B cell (primary cell): Measurements from ENCODE around the gene TNFSF4. TPM values are rescaled to one million over a fixed set of nuclear protein-coding genes. Genes with fewer than 3 reads are reported as not detected.

Experiments
- ATAC-seq: fragments of 200-7000 bp; cut with Tn5 transposase; one replicate; pipeline ENCODE4 v1.10.0; 2021; ENCODE audit warnings: low read depth, mild to moderate bottlenecking, moderate number of reproducible peaks, moderate library complexity
- CTCF ChIA-PET: fragments of 350-600 bp; sonication (Branson Sonifier 250); formaldehyde crosslinking; loops from one replicate; lab custom pipeline; 2021; ENCODE audit warnings: antibody characterized with exemption, inconsistent platforms; lab: Charles Lee
- POLR2A ChIA-PET: fragments of 350-600 bp; sonication (Branson Sonifier 250); formaldehyde crosslinking; loops from one replicate; lab custom pipeline; 2021; ENCODE audit warnings: antibody characterized with exemption; lab: Charles Lee
- DNase-seq: peaks from one replicate; pipeline ENCODE4 v3.0.0; 2013
- H2AFZ ChIP-seq: 2 replicates; pipeline ENCODE4 v1.6.1; 2012; ENCODE audit warnings: mild to moderate bottlenecking, low read depth, low read length; ENCODE audit not compliant: insufficient read depth, poor library complexity, severe bottlenecking
- H3K27ac ChIP-seq, 2 donors: 1 replicate in 1 of 2; 2 replicates in 1 of 2; pipeline ENCODE4 v1.5.1; 2012 to 2013; ENCODE audit warnings: low read length in 2 of 2, mild to moderate bottlenecking in 2 of 2, moderate library complexity in 1 of 2
- H3K27me3 ChIP-seq, 4 experiments: fragments of 200-600 bp in 1 of 4; sonication (generic) in 1 of 4; replicated peaks in 1 of 4; 1 replicate in 2 of 4; 2 replicates in 2 of 4; pipeline versions ENCODE4 v1.6.1 to v1.7.0; 2013 to 2016; ENCODE audit warnings: low read length in 3 of 4, mild to moderate bottlenecking in 2 of 4, mixed read lengths in 1 of 4, moderate library complexity in 1 of 4; ENCODE audit not compliant: insufficient read depth in 4 of 4, control insufficient read depth in 3 of 4; ENCODE audit errors: control extremely low read depth in 1 of 4
- H3K36me3 ChIP-seq, 2 experiments: replicated peaks in 1 of 2; 1 replicate in 1 of 2; 2 replicates in 1 of 2; pipeline versions ENCODE4 v1.6.1 to v1.7.1; 2013; ENCODE audit warnings: low read length in 1 of 2; ENCODE audit not compliant: insufficient read depth in 2 of 2, control insufficient read depth in 1 of 2; ENCODE audit errors: control extremely low read depth in 1 of 2, extremely low read depth in 1 of 2
- H3K4me1 ChIP-seq, 2 donors: fragments of 200-600 bp in 1 of 2; sonication (generic) in 1 of 2; 1 replicate in 1 of 2; 2 replicates in 1 of 2; pipeline versions ENCODE4 v1.5.1 to v1.6.1; 2013 to 2017; ENCODE audit warnings: low read length in 2 of 2; ENCODE audit not compliant: control insufficient read depth in 2 of 2, insufficient read depth in 2 of 2
- H3K4me2 ChIP-seq: replicated peaks from 2 replicates; pipeline ENCODE3; 2012; ENCODE audit warnings: mild to moderate bottlenecking, low read depth, low read length; ENCODE audit not compliant: poor library complexity, severe bottlenecking
- H3K4me3 ChIP-seq, 5 experiments: fragments of 200-600 bp in 1 of 5; sonication (generic) in 1 of 5; 1 replicate in 3 of 5; 2 replicates in 2 of 5; pipeline versions ENCODE4 v1.5.1 to v1.7.0; 2011 to 2016; ENCODE audit warnings: low read length in 4 of 5, mild to moderate bottlenecking in 4 of 5, low read depth in 2 of 5, control low read depth in 1 of 5, moderate library complexity in 1 of 5; ENCODE audit not compliant: insufficient read depth in 1 of 5; ENCODE audit errors: control extremely low read depth in 1 of 5, extremely low read depth in 1 of 5
- H3K79me2 ChIP-seq: fragments of 200-600 bp; sonication (generic); one replicate; pipeline ENCODE4 v1.6.0; 2016; ENCODE audit warnings: low read length; ENCODE audit not compliant: control insufficient read depth, insufficient read depth
- H3K9ac ChIP-seq: fragments of 200-600 bp; sonication (generic); 2 replicates; pipeline ENCODE4 v1.6.1; 2017; ENCODE audit warnings: mild to moderate bottlenecking, low read length, moderate library complexity
- H3K9me3 ChIP-seq, 3 donors: one replicate each; pipeline versions ENCODE4 v1.6.1 to v1.7.1; 2013; ENCODE audit warnings: low read length in 2 of 3; ENCODE audit not compliant: control insufficient read depth in 2 of 3, insufficient read depth in 1 of 3; ENCODE audit errors: control extremely low read depth in 1 of 3
- H4K20me1 ChIP-seq: 2 replicates; pipeline ENCODE4 v1.6.0; 2012; ENCODE audit warnings: mild to moderate bottlenecking, low read length; ENCODE audit not compliant: insufficient read depth, control insufficient read depth, poor library complexity, severe bottlenecking
- H3K27ac Mint-ChIP-seq: one replicate; pipeline ENCODE4 v1.8.0; 2021; ENCODE audit warnings: mixed read lengths
- H3K27me3 Mint-ChIP-seq: one replicate; pipeline ENCODE4 v1.8.0; 2021; ENCODE audit warnings: mixed read lengths
- H3K4me1 Mint-ChIP-seq: one replicate; pipeline ENCODE4 v1.8.0; 2021; ENCODE audit warnings: mixed read lengths
- H3K4me3 Mint-ChIP-seq: one replicate; pipeline ENCODE4 v1.8.0; 2021; ENCODE audit warnings: mixed read lengths
- H3K9me3 Mint-ChIP-seq: one replicate; pipeline ENCODE4 v1.8.0; 2022; ENCODE audit warnings: mixed read lengths; ENCODE audit not compliant: insufficient read depth
- CTCF ChIP-seq: fragments of 200-600 bp; IDR thresholded peaks from one replicate; pipeline ENCODE4 v1.8.0; 2022; ENCODE audit warnings: antibody characterized with exemption, mild to moderate bottlenecking
- EZH2 ChIP-seq: IDR thresholded peaks from 2 replicates; pipeline ENCODE4 v1.6.1; 2012; ENCODE audit warnings: borderline replicate concordance, low read depth, mild to moderate bottlenecking, moderate library complexity, low read length; ENCODE audit not compliant: insufficient read depth, poor library complexity, severe bottlenecking
- WGBS: methylation state at CpG from one replicate; pipeline ENCODE4 v1.1.5; 2013; ENCODE audit warnings: missing lambda C conversion rate; ENCODE audit not compliant: insufficient coverage; 5-methylcytosine and 5-hydroxymethylcytosine counted together
- intact Hi-C: fragments of 100-400 bp; cut with micrococcal nuclease; formaldehyde crosslinking; loops from one replicate; pipeline ENCODE4 v1.10.0; 2022
- polyA minus RNA-seq: library from RNA; depleted of rRNA, polyadenylated mRNA; stranded (reverse); fragments of >200 nt; gene quantifications from 2 replicates; pipeline ENCODE4 v1.2.3, GENCODE V29; 2012
- polyA plus RNA-seq: library from polyadenylated mRNA; depleted of rRNA; stranded (reverse); fragments of >200 nt; gene quantifications from 2 replicates; pipeline ENCODE4 v1.2.3, GENCODE V29; 2012
- total RNA-seq, 2 donors: library from RNA; stranded (reverse); fragments of 120-200 nt in 1 of 2; gene quantifications; 1 replicate in 1 of 2; 2 replicates in 1 of 2; pipeline versions ENCODE4 v1.2.3 to v1.2.4, GENCODE V29; 2013 to 2022

Gene TNFSF4
- 1.5 and 2.2 TPM in 2 replicates for total RNA-seq
- total RNA-seq (2013): 7.4 TPM
- 0.87 and 1.0 TPM in 2 replicates for polyA plus RNA-seq
- polyA minus RNA-seq: 3.1 and 4.6 TPM in 2 replicates

DNA sequence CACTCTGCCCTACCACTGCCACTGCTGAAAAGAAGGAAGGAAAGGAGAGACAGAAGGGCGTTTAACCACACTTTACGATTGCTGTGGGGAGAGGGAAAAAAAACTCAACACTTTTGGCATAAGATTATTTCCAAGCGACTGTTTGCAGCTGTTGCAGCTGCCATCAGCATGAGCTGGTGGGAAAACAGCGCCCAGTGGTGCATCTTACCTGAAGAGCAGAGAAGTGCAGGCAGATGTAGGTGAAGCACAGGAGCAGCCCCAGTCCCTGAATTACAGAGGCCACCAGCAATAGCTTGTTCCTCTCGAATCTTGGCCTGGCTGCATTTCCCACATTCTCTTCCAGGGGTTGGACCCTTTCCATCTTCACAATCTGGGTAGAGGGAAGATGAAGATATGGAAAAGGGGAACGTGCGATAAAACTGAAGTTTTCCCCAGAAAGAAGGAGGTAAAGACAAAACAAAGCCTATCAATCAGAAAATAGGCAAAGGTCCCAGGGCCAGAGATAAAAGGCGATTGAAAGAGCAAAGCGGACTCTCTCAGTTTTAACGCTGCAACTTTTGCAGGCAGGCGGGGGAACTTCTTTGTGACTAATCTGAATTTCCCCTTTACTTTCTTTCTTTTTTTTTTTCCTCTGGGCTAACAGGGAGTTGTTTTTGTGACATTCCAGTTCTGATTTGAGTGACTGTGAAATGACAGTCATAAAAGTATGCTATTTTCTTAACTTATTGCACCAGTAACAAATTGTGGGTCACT is at the start of gene TNFSF4:
Gene TNFSF4, minus strand, starts transcription at position 516 of the 753 bp plus-strand sequence. Its CDS starts 155 bp downstream, at position 361.
- no peaks in the 10 kb centered on the region for H3K27me3 Mint-ChIP-seq
- ATAC-seq: peak; percentile 28
- Histone ChIP-seq H3K9ac (peak within 1 kb of the TSS; percentile 10), H4K20me1 (no peaks in the 10 kb centered on the region), H3K27ac (peak within 1 kb of the TSS in 1 of 2 donors; percentile 51), H3K4me3 (peak within 1 kb of the TSS in 1 of 5 experiments; percentile 5), H3K4me1 (peaks cover 39 to 52% of the 10 kb centered on the region in 2 donors), H3K36me3 (no peaks in the 10 kb centered on the region), H3K27me3 (no peaks in the 10 kb centered on the region), H2AFZ (peak within 1 kb of the TSS; percentile 44), H3K79me2 (peaks cover 3% of the 10 kb centered on the region), H3K9me3 (no peaks in the 10 kb centered on the region), H3K4me2 (peak within 1 kb of the TSS; percentile 61)
- DNase-seq: peak; percentile 31
- ChIA-PET POLR2A (interaction anchor here (0.9 kb wide), 1 partner anchor 31 kb away, joined by 4 read pairs; no protein-coding TSS in a partner anchor), CTCF (interaction anchor here (1.2 to 22.8 kb wide), 4 partner anchors 223 to 463 kb away, joined by 5 to 472 read pairs (median 136); no protein-coding TSS in a partner anchor)
- 14% methylated on average over 7 of the region's 11 CpGs for WGBS
- no peaks in the 10 kb centered on the region for H3K9me3 Mint-ChIP-seq
- H3K27ac Mint-ChIP-seq: peak within 1 kb of the TSS; percentile 82
- TF ChIP-seq CTCF: no peak
- no peak for TF ChIP-seq EZH2
- intact Hi-C loops: loop anchor here (5.0 to 10.0 kb wide), 3 partner anchors 205 to 302 kb away; partner anchors contain the start of gene PRDX6
- H3K4me1 Mint-ChIP-seq: peaks cover 36% of the 10 kb centered on the region
- peak within 1 kb of the TSS; percentile 78 for H3K4me3 Mint-ChIP-seq
